Nucleus accumbens (tissue), 56 donors: Measurements from ENCODE around the gene LYPD3.

Experiments used
- DNase-seq, 56 donors: peaks; one replicate each; lab custom pipeline; 2025; lab: John Stamatoyannopoulos, UW

The LYPD3 gene

GRCh38 chr19:43488179-43488578 lies 22.8 kb upstream of the LYPD3 start:
- DNase-seq: no peak

- DNase-seq: no peak
These were observed 21.0 kb upstream of the LYPD3 start for GRCh38 chr19:43486412-43486811.

DNA sequence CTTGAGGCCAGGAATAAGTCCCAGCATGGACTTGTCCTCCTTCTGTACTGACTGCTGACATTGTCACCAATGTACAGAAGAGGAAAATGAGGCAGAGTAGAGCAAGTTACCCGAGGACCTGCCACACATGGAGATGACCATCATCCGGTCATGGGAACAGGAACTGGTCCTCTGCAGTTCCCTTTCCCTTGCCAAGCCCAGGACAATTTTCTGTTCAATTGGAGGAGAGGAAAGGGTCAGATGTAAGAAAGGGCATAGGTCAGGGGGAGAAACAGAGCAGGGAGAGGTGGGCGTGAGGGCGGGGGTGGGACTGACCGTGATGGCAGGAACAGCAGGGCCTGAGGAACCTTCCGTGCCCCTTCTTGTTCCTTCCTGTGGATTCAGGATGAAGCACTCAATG lies 20.5 kb upstream of the LYPD3 start:
- no peak for DNase-seq

- DNase-seq: no peak
These were observed 17.9 kb upstream of the LYPD3 start for GRCh38 chr19:43483281-43483680.

DNA sequence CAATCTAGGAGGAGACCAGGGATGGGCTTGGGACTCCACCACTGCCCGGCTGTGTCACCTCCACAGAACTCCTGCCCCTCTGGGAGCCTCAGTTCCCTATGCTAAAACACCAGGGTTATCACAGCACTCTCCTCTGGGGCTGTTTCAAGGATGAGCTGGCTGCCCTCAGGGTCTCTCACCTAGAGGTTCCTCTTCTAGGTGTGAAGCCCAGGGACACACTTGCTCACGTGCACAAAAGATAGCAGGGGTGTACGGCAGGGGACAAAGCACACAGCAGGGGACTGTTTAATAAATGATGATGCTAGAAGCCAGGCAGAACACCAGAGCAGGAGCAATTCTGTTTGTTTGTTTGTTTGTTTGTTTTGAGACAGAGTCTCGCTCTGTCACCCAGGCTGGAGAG lies 16.8 kb upstream of the LYPD3 start:
- DNase-seq: no peak

- DNase-seq: no peak
These were observed 16.3 kb upstream of the LYPD3 start for GRCh38 chr19:43481701-43482100.

DNA sequence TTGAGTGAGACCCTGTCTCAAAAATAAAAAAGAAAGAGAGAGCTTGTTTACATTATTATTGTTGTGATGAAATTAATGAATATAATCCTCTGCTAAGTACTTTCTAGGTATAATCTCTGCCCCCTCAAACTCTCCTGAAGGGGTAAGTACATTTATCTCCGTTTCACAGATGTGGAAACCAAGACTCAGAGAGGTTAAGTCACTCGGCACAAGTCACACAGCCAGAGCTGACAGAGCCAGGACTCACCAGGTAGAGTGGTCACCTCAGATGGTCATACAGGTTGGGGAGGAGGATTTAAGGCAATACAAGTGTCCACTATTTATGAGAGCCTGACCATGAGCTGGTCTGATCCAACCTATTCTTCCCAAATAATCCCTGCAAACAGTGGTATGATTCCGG lies 15.2 kb upstream of the LYPD3 start:
- DNase-seq: no peak

- no peak for DNase-seq
These were observed 14.7 kb upstream of the LYPD3 start for GRCh38 chr19:43479961-43480561.

GRCh38 chr19:43479226-43479625 lies 13.8 kb upstream of the LYPD3 start:
- no peak for DNase-seq

- no peak for DNase-seq
These were observed 12.9 kb upstream of the LYPD3 start for GRCh38 chr19:43478323-43478722.

DNA sequence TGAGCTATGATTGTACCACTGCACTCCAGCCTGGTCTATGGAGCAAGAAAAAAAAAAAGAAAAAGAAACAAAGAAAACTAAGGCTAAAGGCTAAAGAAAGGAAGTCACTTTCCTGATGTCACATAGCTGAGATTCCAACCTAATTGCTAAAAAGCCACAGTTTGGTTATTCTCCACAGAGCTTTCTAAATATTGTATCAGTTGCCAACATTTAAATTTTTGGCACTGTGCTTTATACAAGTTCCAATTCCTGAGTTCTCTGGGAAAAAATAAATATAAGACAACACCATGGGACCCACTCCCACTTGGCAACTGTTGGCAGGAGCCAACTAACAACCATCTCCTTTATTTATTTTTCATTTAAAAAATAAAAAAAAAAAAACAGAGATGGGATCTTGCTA lies 11.2 kb upstream of the LYPD3 start:
- DNase-seq: no peak

DNA sequence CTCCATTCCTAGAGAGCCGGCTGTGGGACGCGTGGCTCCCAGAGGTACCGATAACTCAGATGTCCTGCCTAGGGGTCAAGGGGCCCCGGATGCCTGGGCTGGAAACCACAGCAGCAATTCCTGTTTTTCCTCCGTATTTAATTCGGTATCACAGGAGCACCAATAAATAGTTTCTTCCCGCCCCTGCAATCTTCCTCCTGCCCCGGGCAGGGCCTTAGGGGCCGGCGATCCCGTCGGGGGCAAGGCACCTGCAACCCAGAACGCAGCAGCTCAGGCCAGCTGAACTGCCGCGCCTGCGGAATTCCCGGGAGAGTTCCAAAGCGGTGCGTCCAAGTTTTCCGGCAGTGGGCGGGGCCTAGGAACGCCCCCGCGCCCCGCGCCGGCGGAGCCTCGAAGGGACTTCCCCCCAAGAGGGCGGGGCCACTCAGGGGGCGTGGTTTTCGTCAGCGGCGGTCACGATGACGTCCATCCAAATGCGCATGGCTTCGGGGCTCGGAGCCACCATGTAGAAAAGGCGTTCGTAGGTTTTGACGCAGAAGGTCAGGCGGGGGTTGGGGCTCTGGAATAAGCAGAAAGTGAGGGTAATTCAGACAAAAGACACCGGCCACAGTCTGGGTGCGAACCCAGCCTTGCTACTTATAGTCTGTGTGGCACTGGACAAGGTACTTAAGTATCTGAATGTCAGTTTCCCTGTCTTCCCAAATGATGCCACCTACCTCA lies 9.7 kb upstream of the LYPD3 start:
- DNase-seq: peak in 55 of 56 donors; percentile 23 to 95 (median 80)

- DNase-seq: no peak
These were observed 9.1 kb upstream of the LYPD3 start for GRCh38 chr19:43474487-43474886.

- DNase-seq: no peak
These were observed 5.7 kb upstream of the LYPD3 start for GRCh38 chr19:43471091-43471490.

DNA sequence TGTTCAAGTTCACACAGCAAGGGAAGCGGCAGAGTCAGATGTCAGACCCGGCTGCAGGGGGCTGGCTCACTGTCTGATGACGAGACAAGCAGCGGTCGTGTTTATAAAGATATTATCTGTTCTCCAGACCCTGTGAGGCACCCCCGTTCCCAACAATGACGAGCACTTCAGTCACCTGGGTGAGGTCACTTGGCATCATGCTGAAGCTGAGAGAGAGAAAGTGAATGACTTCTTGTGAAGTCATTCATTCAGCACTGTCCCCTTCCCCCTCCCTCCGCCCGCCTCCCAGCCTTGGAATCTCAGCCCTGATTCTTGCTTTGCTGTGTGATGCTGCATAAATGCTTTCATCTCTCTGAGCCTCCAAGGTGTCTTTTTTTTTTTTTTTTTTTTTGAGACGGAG lies 4.9 kb upstream of the LYPD3 start:
- DNase-seq: no peak

DNA sequence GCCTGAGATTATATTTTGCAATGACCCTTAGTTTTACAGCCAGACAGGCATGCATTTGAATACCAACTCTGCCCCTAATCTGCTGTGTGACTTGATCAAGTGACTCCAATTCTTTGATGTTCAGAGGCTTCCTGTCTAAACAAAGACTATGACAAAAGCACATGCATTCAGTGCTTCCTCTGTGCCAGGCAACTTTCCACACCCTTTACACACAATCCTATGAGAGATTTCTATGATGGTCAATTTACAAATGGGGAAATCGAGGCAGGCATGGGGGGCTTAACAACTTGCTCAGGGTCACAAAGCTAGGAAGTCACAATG lies 3.7 kb upstream of the LYPD3 start:
- DNase-seq: no peak

DNA sequence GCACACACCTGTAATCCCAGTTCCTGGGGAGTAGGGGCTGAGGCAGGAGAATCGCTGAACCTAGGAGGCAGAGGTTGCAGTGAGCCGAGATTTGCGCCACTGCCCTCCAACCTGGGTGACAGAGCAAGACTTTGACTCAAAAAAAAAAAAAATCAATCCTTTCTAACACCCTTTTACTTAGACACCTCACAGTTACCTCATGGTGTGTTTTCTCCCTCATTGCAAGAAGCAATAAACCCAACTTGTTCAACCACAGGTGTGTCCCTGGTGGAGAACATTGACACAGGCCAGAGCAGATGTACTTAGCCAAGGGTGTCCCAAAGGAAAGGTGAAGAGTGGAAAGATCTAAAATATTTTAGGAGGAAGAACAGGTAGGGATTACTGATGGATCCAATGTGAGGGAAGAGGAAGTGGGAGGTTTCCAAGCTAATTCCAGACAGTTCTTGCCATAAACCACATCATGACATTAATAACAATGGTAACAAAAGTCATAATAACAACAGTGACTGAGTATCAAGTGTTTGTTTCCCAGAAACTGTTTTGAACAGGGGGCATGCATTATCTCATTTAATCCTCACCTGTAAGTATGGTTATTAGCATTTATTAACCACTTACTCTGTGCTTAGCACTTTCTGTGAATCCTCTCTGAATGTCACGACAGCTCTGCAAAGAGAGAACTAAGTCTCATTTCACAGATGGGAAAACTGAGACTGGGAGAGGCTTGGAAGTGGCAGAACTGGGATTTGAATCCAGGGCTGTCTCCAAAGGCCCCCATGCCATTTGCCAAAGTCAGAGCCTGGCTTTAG lies 3.1 kb upstream of the LYPD3 start:
- DNase-seq: no peak

- no peak for DNase-seq
These were observed 2.3 kb upstream of the LYPD3 start for GRCh38 chr19:43467730-43468129.

DNA sequence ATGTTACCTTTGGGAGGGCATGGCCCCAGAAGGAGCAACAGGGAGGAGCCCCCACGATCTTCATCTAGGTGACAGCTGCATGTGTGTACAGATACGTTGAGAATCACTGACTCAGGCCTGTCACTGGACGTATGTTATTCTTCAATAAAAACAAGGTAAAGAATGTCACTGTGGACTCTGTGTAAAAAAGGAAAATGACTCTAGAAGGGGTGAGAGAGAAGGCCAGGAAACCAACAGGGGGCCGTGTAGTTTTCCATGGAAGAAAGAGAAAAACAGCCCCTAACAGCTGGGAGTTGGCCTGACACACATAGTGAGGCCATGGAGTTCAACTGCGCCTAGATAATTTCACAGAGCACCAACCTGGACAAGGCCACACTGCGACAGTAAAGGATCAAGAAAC lies 1.9 kb upstream of the LYPD3 start:
- no peak for DNase-seq

GRCh38 chr19:43466793-43467192 lies 1.4 kb upstream of the LYPD3 start:
- DNase-seq: no peak

- peak in 45 of 56 donors; percentile 9 to 87 (median 62) for DNase-seq
These were observed 1.2 kb downstream of the LYPD3 start for GRCh38 chr19:43464134-43464775.
